COLO829 (cell line): Measurements from ENCODE around the gene LOXL1.

Experiments used
- DNase-seq: peaks from one replicate; pipeline ENCODE4 v3.0.0; 2012; ENCODE audit warnings: low spot score

LOXL1 gene

DNA sequence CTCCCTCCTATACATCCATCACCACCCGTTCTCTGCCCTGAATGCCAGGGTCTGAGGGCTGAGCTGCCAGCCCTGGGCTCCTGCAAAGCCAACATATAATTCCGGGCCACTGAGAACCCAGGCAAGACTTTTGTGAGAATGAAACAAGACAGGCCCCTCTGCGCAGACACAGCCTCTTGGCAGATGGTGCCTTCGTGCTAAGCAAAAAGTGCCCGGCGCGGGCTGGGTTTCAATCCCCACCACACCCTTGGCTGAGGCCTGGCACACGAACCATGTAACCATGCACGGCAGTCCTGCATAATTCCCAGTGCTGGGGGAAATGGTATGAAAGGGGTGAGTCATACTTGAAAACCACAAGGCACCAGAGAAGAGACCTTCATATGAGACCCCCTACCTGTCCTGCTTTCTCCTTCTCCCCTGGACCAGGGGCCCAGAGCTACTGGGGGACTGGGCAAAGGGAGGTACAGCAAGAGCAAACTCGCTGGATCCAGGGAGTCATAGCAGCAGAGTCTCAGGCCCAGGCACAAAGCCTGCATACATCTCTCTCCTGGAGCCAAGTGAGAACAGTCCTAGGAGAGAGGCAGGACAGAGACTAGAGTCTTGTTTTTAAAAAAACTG lies 26.1 kb upstream of the LOXL1 start:
- DNase-seq: no peak

DNA sequence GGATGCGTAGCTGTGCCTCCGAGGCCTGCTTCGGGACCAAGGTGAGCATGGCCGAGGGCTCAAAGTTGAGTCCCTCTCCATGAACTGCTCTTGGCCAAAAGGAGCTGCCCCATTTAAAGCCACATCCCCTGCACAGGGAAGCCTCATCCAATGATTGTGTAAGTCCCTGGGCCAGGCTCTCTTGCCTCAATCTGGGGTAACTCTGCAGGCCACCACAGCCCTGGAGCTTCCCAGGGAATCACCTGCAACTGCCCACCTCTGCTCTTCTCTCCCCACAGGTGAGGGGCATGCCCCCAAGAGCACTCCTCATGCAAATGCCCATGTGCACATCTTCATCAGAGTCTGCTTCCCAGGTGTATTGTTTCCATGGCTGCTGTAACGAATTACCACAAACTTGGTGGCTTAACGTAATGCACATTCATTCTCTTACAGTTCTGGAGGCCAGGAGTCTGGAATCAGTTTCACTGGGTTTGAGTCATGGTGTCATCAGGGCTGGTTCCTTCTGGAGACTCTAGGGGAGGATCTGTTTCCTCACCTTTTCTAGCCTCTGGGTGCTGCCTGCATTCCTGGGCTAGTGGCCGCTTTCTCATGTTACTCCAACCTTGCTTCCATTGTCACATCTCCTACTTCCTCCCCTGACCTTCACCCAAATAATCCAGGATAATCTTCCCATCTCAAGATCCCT lies 25.0 kb upstream of the LOXL1 start:
- DNase-seq: no peak

DNA sequence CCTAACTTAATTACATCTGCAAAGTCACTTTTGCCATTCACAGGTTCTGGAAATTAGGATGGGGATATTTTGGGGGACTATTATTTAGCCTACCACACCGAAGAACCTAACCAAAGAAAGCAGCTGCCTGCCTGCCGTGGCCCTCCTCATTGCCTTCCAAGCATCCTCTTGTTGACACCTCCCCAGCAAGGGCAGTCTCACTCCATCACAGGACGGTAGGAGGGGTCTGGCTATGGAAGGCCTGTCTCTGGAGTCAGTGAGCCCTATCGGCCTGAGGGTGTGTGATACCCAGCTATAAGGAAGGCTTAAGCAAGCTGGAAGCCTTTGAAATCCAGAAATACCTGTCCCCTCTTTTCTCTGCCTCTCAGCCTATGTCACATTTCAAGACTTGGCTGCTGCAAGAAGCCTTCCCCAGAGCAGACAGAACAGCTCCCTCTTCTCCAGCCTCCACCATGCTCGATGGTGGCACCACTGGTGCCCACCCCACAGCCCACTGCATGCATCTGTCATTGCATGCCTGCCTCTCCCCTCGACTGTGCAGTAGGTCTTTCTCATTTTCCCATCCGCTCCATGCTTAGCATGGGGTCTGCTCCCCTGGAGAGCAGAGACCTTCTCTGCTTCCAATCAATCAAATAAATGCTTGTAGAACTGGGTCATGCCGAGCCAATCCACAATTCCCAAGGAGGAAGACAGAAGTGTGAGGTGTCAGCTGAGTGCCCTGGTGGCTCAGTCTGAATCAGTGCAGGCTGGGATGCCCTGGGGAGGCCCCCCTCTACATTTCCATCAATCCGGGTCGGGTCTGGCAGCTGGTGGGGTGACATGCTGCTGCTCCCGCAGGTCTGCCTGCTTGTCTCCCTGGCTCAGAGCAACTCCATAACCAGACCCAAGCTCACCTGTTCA lies 23.9 kb upstream of the LOXL1 start:
- no peak for DNase-seq

DNA sequence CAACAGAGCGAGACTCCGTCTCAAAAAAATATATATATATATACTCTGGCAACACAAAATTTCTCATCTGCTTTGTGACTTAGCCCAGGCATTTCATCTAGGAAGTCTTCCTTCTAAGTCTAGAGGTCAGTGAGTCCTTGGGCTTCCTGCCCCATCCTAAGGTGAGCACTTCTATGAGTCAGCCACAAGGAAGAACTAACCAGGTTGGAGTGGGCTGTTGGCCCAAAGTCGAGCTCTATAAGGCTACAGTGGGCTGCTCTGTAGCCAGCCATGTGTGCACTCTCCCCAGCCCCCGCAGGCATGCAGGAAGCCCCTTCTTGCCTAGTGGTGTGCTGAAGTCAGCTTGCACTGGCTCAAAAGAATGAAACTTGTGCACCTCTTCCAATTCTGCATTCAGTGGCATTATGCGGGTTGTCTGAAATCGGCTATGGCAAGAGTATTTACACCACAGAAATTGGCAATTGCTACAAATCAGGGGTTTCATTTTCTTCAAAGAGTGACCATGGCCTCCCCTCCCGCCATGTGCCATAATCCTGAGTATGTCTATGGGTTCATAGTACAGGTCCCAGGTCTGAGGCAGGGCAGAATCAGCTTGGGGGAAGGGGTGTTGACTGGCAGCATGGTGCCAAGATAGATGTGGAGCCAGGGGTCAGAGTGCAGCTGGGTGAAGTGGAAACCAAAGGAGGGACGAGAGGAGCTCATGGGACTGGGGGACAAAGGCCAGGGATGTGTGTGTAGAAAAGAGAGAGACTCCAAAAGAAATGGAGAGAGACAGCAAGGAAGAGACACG lies 22.0 kb upstream of the LOXL1 start:
- DNase-seq: no peak

DNA sequence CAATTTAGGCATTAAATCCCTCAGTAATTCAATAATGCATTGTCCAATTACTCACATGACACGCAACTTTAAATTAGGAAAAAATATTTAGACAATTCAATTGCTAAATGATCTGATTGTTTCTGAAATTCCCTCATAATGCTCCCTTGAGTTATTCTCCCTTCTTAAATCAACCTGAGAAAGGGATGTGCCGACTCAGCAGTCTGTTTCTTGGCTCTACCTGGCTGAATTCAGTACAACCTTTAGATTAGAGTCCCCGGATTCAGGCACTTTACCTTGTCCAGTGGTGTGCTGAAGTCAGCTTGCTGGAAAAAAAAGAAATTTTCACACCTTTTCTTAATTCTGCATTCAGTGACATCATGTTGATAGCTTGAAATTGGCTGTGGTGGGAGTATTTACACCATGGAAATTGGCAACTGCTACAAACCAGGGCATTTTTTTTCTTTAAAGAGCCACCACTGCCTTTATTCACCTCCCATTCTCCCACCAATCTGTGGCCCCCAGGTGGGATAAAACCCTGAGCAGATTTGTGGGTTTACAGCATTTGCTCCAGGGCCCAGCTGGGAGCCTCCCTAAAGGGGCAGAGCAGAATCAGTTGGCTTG lies 20.9 kb upstream of the LOXL1 start:
- DNase-seq: no peak

DNA sequence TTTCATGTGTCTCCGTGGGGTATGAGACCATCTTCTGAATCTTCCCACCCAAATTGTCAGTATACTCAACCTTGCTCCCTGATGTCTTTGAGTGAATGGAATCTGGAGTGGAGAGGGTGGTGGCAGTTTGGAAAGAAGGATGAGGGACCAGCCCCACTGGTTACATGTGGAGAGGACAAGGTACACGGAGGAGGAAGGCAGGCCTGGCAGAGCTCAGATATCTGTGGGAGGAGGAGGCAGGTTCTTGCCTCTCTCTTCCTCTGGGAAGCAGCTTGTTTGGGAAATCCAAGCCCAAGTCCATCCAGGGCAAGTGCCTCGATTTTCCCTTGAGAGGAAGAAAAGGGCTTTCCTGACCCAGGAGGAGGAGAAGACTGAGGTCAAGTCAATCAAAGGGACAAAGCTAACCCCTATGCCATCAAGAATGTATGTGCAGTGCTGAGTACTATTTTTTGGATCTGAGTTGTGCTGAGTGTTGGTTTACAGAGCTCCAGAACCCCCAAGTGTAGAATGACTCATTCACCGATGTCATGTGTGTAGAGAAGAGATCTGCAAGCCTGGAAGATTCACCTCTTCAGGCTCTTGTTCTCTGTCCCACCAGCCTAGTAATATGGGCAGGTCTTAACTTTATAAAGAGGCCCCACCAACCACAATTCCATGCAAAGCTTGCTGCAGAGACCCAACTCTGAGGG lies 19.8 kb upstream of the LOXL1 start:
- no peak for DNase-seq

DNA sequence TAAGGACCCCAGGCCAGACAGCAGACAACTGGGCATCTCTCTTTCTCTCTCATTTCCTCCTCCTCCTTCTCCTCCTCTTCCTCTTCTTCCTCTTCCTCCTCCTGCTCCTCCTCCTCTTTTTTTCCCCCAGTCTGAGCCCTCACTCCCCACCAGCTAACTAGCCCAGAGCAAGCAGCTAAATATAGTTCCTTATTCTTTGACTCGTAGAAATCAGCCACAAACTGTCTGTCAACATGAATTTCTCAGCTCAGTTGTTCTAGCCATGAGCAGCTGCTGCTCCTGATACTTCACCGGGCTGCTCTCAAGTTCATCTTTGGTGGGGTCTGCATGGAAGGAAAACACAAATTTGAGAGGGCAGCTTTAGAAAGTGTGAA lies 19.2 kb upstream of the LOXL1 start:
- DNase-seq: no peak

DNA sequence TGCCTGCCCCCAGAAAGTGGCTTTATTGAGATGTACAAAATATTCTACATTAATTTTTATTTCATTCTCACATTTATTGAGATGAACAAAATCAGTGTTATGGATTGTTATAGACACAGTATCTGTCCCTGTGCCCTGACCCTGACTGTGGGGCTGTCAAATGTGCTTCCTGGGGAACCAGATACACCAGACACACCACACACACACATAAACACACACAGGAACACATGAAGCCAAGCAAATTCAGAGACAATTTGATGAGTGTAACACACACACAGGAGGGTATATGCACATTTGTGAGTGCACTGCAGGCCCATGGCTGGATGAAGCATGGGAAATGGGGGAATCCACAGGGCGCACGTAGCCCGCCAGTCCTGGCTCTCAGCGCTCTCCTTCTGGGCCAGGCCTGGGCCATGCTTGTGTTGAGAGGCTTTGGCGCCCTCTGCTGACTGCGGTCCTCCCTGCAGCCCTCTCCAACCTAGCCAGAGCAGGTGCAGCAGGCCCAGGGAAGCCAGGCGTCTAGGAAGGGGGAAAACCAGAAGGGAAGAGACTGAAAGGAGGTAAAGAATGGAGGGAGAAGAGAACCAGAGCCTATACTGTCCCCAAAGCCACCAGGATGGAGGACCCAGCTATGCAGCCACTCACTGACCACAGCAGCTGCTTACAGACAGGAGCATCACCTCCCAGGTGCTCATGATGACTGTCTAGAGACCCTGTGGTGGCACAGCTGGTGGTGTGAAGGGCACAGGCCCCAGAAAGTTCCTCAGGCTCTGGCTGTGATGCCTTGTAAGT lies 18.0 kb upstream of the LOXL1 start:
- peak; percentile 17 for DNase-seq

DNA sequence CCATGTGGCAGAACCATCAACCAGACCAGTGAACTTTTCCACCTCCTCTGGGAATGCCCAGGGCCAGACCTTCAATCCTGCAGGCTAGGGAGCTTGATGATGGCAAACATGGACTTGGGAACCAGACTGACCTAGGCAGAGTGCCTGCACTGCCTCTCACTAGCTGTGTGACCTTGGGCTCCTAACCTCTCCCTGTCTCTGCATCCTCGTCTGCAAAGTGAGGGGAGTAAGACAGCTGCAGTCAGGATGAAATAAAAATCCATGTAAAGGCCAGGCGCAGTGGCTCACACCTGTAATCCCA lies 17.5 kb upstream of the LOXL1 start:
- DNase-seq: no peak

DNA sequence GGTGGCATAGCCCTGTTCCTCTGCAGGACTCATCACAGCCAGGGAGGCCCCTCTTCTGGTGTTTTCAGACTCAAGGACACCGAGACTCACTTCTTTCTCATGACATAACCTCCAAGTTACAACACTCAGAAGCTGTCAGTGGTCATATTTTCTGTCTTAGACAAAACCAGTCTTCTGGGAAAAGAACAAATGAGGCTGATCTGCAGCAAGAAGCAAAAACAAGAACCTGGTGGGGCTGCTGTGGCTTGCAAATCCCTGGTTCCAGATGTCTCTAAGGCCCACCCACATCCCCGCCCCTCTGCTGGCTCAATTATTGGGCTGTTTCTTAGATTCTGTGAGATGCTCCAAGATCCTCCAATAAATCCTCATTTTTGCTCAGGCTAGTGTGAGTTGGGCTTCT lies 16.6 kb upstream of the LOXL1 start:
- DNase-seq: no peak

DNA sequence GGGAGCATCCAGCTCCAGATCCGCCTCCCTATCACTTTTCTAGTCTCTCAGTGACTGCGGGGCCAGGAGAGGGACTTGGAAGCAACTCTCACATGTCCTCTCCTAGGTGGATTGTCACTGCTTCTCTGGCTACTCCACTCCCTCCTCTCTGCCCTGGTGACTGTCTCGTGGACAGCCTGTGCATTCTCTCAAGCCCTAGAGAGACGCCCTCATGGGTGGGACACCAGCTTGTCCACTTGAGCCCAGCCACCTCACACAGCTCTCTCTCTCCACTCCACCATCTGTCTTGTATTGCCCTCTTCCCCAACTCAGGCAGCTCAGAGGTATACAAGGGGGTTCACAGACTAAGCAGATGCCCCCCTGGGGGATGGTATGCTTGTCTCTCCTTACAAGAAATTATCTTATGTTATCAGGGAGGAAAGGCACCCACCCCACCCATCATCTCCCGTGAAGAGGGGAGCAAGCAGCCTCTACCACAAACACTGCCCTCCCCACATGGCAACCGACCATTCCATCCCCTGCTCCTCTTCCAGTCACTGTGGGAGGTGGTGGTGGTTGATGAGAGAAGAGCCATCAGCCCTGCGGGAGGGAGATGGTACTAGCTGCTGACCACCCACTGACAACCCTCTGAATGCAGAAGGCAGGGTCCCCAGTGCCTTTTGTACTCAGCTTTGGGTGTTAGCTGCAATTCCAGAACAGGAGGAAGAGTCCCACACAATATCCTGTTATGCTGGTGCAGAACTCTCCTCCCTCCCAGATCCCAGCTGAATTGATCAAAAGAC lies 15.5 kb upstream of the LOXL1 start:
- no peak for DNase-seq

DNA sequence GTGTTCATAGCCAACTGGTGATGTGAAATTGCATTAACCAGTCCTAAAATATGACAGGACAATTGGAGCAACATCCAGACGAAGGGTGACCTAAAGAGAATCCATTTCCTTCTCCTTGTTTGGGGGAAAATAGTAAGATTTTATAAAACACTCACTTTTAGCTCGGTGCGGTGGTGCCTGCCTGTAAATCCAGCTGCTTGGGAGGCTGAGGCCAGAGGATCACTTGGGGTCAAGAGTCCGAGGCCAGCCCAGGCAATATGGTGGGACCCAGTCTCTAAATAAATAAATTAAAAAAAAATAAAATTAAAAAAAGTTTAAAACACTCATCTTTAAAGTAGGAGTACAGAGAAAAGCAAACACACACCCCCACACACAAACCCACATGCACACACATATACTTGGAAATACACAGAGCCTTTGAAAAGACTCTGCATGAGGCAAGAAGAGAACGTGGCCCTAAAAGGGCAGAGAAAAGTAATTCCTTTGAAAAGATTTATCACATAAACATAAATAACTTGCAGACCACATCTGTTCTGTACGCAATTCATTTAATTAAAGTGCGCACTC lies 14.1 kb upstream of the LOXL1 start:
- no peak for DNase-seq

DNA sequence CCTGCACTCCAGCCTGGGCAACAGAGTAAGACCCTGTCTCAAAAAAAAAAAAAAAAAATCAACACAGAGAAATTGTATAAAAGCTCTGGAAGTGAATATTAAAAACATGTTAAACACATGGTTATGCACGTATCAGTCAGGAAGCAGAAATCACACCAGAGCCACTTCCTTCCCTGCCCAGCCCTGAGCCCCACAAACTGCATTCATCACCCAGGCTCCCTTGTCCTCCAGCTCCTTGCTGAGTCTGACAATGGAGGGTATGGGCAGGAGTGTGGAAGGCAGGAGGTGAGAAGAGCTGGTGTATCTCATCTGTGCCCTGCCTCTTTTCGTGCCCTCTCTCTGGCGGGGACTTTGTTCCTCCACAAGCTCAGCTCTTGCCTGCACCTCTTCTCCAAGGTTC lies 12.1 kb upstream of the LOXL1 start:
- DNase-seq: no peak

DNA sequence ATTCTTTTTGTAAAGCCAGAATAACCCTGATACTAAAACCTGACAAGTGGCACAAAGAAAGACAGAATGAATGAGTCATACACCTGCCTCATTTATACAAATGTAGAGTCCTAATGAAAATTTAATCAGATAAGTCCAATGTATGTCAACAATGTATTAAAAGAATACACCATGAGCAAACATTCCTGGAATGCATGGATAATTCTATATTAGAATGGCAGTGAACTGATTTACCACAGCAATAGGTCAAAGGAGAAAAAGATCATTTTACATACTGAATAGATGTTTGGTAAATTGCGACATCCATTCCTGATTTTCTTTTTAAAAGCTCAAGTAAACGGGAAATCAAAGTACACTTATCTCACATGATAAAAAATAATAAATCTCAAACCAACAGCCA lies 11.2 kb upstream of the LOXL1 start:
- DNase-seq: no peak

DNA sequence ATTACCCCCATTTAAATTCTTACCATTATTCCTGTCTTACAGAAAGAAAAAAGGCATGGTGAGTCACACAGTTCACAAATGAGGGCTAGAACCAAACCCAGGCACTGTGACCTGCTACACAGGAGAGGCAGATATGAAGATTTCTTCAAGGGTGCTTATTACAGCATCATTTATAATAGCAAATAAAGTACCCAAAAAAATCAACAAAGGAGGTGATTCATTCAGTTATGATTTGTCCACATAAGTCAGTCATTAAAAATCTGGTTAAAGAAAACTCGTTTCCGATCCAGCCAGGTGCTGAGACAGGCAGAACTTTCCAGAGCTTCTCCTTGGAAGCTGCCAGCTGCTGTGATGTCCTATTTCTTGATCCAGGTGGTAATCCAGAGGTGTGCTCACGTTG lies 7.5 kb upstream of the LOXL1 start:
- no peak for DNase-seq

DNA sequence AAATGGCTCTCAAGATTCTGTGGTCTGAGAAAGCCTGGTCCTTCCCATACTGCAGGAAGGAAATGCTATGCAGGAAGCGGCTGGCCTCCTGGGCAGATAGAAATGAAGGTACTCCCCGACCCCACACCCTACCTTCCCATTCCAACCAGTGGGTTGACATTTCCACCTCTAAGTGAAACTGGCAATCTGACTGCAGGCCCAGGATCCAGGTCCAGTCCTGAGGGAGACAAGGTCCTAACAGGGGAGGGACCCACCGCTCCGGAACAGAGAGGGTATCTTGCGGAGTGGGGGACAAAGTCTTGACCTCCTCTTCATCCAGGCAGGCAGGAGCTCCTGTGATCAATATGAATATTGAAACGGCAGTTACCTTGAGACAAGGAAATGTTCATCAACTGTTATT lies 6.6 kb upstream of the LOXL1 start:
- no peak for DNase-seq

DNA sequence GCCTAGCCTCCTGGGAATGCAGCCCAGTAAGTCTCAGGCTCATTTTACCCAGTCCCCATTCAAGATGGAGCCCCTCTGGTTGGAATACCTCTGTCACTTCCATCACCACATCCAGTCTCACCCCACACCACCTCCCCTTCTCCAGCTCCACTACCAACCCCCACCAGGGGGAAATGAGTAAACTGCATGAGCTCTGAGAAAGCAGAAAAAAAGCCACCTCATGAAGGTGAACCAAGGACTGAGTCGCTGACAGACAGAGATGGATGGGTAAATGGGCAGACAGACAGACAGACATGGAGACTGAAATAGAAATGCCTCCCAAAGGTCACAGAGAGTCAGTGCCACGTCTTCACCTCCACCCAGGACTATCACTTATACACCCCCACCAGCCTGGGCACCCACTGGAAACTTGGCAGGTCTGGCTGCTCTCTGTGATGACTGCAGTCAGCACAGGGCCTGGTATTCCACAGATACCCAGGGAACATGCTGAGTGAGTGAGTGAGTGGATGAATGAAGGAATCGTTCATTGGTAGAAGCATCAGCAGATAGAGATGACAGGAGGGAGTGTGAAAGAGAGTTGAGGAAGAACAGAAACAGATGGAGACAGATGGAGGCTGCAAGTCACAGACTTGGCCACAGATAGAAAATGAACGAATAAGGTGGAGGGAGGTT lies 4.9 kb upstream of the LOXL1 start:
- no peak for DNase-seq

DNA sequence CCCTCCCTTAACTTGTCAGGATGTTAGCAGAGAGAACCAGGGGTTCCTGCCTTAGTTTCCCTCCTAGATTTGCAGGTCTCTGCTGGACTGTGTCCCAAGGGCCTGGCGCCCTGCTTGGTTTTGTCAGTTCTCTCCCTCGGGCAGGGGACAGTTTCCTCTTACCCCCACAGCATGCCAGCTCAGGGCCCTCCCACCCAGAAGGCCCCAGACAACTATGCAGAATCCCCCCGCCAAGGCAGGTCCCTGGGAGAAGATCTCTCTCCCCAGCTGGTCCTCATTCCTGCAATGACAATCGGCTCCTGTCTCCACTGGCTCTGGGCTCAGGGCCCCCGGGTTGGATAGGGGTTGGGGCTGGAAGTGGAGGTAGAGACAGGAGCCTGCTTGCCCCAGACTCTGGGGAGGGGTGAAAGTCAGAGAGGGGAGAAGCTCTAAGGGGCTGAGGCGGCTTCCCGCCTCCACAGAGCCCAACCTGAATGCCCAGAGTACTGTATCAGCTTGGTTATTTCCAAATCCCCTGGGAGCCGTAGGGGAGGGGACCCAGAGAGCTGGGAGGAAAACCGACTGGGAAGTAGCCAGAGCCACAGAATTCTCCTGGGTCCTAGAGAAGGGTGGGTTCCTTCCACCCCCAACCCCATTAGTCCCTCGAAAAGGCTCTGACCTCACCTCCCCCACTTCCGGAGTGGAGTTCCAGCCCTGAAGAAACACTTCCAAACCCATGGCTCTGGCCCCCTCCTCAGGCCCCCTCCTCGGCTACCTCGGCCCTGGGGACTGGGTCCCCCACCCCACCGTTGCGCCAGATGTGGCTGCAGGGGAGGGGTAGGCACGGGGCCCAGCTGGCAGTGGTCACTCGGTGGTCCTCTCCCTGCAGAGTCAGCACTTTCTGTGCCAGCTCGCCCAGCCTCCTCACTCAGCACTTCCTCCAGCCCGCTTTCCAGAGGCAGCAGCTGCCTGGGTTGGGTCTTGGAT lies 3.8 kb upstream of the LOXL1 start:
- no peak for DNase-seq
